Prostate gland (tissue), 2 donors: ENCODE data around the gene PPFIA1.

Source experiments
- CTCF ChIP-seq, 4 experiments: fragments of 200-600 bp in 2 of 4; fragments of 450-650 bp in 2 of 4; sonication (generic) in 2 of 4; IDR thresholded peaks; 1 replicate in 3 of 4; 2 replicates in 1 of 4; pipeline ENCODE4 v1.5.1; 2016 to 2019; ENCODE audit warnings: antibody characterized with exemption in 4 of 4, mild to moderate bottlenecking in 2 of 4, moderate library complexity in 2 of 4
- POLR2A ChIP-seq: fragments of 450-650 bp; IDR thresholded peaks from one replicate; pipeline ENCODE4 v1.6.1; 2016; ENCODE audit warnings: antibody characterized with exemption, mild to moderate bottlenecking

DNA sequence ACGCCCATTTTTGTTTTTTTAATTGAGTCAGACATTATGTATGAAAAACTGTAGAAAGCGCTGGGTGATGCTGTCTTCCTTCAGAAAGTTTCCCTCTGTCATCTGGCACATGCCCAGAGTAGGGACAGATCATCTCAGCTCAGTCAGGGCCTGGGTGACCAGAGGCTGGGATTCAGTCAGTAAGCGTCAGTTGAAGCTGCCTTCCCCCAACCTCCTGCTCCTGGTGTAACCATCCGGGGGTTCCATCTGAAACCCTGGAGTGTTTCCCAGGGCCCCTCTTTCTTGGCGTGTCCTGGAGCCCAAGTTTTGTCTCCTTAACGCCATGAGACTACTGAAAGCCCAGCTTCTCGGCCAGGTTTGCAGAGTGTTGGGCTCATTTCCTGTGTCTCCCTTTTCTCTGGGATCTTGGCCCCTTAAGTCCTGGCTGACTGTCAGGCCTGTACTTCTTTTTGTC lies 10.7 kb downstream of the PPFIA1 start:
- TF ChIP-seq POLR2A (no peak), CTCF (IDR thresholded peaks at IDR 0.05) (no peak)
